Mononuclear cell (primary cell): ENCODE results near the gene REC8. TPM values are rescaled to one million over a fixed set of nuclear protein-coding genes. Genes with fewer than 3 reads are reported as not detected.
"Not testable (repeated sequence)": the region's sequence is repeated elsewhere in the genome, so short reads cannot be mapped to it uniquely, and the experiment has no call there.

Source experiments
- H3K27me3 ChIP-seq: 2 replicates; pipeline ENCODE4 v1.6.0; 2011; ENCODE audit warnings: low read length, control low read depth; ENCODE audit not compliant: insufficient read depth
- H3K4me1 ChIP-seq: 2 replicates; pipeline ENCODE4 v1.5.1; 2011; ENCODE audit warnings: mild to moderate bottlenecking, low read length, control low read depth; ENCODE audit not compliant: insufficient read depth
- H3K4me3 ChIP-seq: 2 replicates; pipeline ENCODE4 v1.5.1; 2011; ENCODE audit warnings: mild to moderate bottlenecking, low read length, moderate library complexity
- H3K9me3 ChIP-seq: 2 replicates; pipeline ENCODE4 v1.5.1; 2011; ENCODE audit warnings: low read depth, mild to moderate bottlenecking, control low read depth, low read length
- total RNA-seq: library from RNA; depleted of rRNA; stranded (reverse); fragments of >200 nt; gene quantifications from one replicate; pipeline ENCODE4 v1.2.3, GENCODE V29; 2012

REC8 gene
- total RNA-seq, 1 donor: 22.7 TPM

GRCh38 chr14:24195186-24196070, 23.5 kb downstream of the REC8 start, which contains the start of gene TM9SF1:
Gene TM9SF1 (minus strand): TSS chr14:24195441. CDS start chr14:24195019, 422 bp downstream.
- Histone ChIP-seq H3K27me3 (no peaks in the 10 kb centered on the region), H3K4me1 (peaks cover 36% of the 10 kb centered on the region), H3K4me3 (peak within 1 kb of the TSS; percentile 67), H3K9me3 (no peaks in the 10 kb centered on the region)

DNA sequence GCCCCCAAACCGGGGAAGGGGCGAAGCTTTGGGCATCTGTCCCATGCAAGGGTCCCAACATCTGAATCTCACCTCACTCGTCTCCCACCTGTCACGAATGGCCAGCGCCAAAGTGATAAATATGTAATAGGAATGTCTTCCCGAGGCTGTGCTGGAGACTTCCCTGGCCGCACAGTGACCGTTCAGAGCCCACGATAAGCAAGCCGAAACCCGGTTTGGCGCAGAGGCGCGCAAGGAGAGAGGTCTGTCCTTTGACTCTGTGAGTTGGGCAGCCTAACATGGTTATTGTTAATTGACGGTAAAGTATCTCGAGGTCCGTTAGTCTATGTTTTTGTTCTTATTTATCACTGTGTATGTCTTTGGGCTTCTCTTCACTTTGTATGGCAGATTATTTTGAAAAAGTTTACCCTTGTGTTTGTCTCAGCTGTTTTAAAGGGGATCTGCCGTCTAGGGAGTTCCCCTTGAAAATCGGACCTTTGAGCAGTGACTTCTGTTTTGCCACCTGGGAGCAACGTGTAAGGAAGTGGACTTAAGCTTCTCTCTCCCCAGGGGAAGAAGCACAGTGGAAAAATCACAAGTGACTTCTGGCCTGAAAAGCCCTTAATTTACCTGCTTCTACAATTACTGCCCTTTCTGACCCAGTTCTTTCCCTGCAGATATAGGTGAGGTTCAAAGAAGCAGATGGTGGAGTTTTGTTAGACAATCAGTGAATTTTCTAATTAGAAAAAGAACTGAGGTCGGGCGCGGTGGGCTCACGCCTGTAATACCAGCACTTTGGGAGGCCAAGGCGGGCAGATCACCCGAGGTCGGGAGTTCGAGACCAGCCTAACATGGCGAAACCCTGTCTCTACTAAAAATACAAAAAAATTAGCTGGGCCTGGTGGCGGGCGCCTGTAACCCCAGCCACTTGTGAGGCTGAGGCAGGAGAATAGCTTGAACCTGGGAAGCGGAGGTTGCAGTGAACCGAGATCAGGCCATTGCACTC, 24.5 kb downstream of the REC8 start:
- Histone ChIP-seq H3K4me3 (peak overlapping the region; percentile 67), H3K4me1 (peaks cover 36% of the 10 kb centered on the region), H3K27me3 (no peaks in the 10 kb centered on the region), H3K9me3 (no peaks in the 10 kb centered on the region)

GRCh38 chr14:24197056-24197450, 25.2 kb downstream of the REC8 start:
- H3K27me3 ChIP-seq: no peaks in the 10 kb centered on the region
- peaks cover 36% of the 10 kb centered on the region for H3K4me1 ChIP-seq
- no peaks in the 10 kb centered on the region for H3K9me3 ChIP-seq
- H3K4me3 ChIP-seq: no peak overlapping the region

DNA sequence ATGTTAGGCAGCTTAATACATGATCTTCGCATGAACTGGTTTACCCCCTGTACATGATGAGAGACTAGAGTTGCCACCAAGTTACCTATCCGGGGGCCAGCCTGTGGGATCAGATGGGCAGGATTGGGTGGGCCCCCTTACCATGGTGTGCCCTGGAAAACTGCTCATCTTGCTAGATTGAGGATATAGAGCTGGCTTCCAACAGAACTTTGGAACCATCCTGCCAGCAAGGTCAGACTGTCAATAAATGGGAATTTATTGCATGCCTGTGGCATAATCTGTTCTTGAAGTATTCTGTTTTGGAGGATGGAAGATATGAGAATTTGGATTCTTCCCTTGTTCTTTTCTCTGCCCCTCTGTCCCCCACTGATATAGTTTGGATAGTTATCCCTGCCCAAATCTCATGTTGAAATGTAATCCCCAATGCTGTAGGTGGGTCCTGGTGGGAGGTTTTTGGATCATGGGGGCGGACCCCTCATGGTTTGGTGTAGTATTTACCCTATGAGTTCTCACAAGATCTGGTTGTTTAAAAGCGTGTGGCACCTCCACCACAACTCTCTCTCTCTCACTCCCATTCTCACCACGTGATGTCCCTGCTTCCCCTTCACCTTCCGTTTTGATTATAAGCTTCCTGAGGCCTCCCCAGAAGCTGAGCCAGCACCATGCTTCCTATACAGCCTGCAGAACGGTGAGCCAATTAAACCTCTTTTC, 27.1 kb downstream of the REC8 start:
- H3K9me3 ChIP-seq: no peaks in the 10 kb centered on the region
- no peak overlapping the region for H3K4me3 ChIP-seq
- H3K27me3 ChIP-seq: no peaks in the 10 kb centered on the region
- peaks cover 36% of the 10 kb centered on the region for H3K4me1 ChIP-seq

- H3K4me1 ChIP-seq: peaks cover 14% of the 10 kb centered on the region
- H3K9me3 ChIP-seq, H3K27me3 ChIP-seq, H3K4me3 ChIP-seq: not testable (repeated sequence)
Measured at GRCh38 chr14:24202538-24202937, 30.7 kb downstream of the REC8 start.

- H3K9me3 ChIP-seq, H3K27me3 ChIP-seq, H3K4me3 ChIP-seq: not testable (repeated sequence)
- H3K4me1 ChIP-seq: peaks cover 16% of the 10 kb centered on the region
Measured at GRCh38 chr14:24203249-24203886, 31.5 kb downstream of the REC8 start.

- Histone ChIP-seq H3K27me3 (no peaks in the 10 kb centered on the region), H3K9me3 (no peaks in the 10 kb centered on the region), H3K4me1 (peaks cover 7% of the 10 kb centered on the region), H3K4me3 (no peak overlapping the region)
Measured at GRCh38 chr14:24204163-24205146, 32.6 kb downstream of the REC8 start.

- H3K4me3 ChIP-seq: no peak overlapping the region
- H3K9me3 ChIP-seq: no peaks in the 10 kb centered on the region
- no peaks in the 10 kb centered on the region for H3K27me3 ChIP-seq
- H3K4me1 ChIP-seq: peaks cover 24% of the 10 kb centered on the region
Measured at GRCh38 chr14:24206260-24207103, 34.6 kb downstream of the REC8 start.

GRCh38 chr14:24207104-24207551, 35.2 kb downstream of the REC8 start:
- Histone ChIP-seq H3K4me1 (peaks cover 29% of the 10 kb centered on the region), H3K4me3 (no peak overlapping the region), H3K27me3 (no peaks in the 10 kb centered on the region), H3K9me3 (no peaks in the 10 kb centered on the region)

DNA sequence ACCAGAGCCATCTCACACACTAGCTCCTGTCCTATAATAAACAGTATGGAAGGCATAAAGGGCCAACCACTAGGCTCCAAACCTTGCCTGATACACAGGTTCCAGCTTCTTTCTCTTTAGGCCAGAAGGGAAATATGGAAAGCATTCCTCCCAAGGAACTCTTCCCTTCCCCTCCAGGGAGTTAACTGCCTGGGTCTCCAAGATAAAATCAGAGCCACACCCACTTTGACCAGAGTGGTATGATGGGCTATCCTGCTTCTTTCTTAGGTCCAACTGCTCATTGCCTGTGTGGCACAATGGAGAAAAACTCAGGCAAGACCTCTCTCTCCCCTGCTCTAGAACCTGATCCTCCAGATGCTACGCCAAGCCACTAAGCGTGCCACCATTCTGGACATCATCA, 35.7 kb downstream of the REC8 start:
- Histone ChIP-seq H3K27me3 (no peaks in the 10 kb centered on the region), H3K4me3 (no peak overlapping the region), H3K4me1 (peaks cover 34% of the 10 kb centered on the region), H3K9me3 (no peaks in the 10 kb centered on the region)

GRCh38 chr14:24211311-24211710, 39.4 kb downstream of the REC8 start:
- no peak overlapping the region for H3K4me3 ChIP-seq
- H3K9me3 ChIP-seq: no peaks in the 10 kb centered on the region
- H3K4me1 ChIP-seq: peaks cover 62% of the 10 kb centered on the region
- H3K27me3 ChIP-seq: no peaks in the 10 kb centered on the region

DNA sequence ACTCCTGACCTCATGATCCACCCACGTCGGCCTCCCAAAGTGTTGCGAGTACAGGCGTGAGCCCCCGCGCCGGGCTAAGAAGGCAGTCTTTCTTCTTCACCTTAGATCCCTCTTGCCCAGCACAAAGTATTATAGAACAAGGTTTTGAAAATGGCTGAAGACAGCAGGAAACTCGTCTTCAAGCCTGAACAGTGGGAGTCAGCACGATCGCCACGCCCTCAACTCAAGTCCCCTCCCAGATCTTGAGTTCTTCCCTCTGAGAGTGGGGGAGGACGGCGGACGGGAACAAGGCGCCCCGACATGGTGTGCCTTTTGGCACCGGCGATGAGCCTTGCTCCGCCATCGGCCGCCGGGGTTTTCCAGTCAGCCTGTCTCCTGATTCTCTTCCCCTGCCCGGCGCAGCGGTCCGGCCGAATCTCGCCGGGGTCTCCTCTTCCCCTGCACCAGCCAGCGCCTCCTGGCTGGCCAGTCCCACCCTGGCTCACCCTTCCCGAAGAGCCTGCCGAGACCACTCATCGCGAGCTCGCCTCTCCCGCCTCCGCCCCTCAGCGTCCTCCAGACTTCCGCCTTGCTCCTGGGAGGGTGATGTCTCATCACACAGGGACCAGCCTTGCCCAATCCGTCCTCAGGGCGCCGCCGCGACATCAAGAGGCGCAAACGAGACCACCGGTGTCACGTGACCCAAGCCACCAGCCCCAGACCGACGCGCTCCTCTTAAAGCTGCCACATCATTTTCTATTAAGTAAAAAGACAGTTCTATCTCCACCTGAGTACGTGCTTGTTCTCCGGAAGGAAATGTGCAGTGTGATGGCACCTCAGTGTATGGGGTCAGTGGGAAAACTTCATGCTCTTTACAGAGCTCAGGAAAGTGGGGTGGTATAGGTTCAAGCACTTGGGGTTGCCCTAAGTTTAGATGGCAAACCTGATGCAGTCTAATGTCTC, 41.3 kb downstream of the REC8 start, which contains the start of gene CHMP4A:
CHMP4A (minus strand) TSS at position 565 of the 942 bp plus-strand sequence; CDS start at position 516, 49 bp downstream.
- no peaks in the 10 kb centered on the region for H3K9me3 ChIP-seq
- H3K27me3 ChIP-seq: no peaks in the 10 kb centered on the region
- peaks cover 57% of the 10 kb centered on the region for H3K4me1 ChIP-seq
- H3K4me3 ChIP-seq: peak within 1 kb of the TSS; percentile 85
